IPS-NIHi7 (cell line): ENCODE measurements around the gene ARRB2.

Experiments used
- DNase-seq: peaks from one replicate; pipeline ENCODE4 v3.0.0; 2012; ENCODE audit warnings: mixed read lengths; ENCODE audit errors: extremely low spot score

ARRB2 gene

GRCh38 chr17:4753392-4753791, 43.0 kb downstream of the ARRB2 start:
- no peak for DNase-seq

GRCh38 chr17:4759776-4760236, 49.4 kb downstream of the ARRB2 start:
- no peak for DNase-seq

GRCh38 chr17:4764595-4764994, 54.2 kb downstream of the ARRB2 start:
- DNase-seq = no peak

- no peak for DNase-seq
Observed at GRCh38 chr17:4766201-4766600, 55.8 kb downstream of the ARRB2 start.

- no peak for DNase-seq
Observed at GRCh38 chr17:4766723-4767122, 56.3 kb downstream of the ARRB2 start.

- DNase-seq = no peak
Observed at GRCh38 chr17:4768298-4768697, 57.9 kb downstream of the ARRB2 start.

- DNase-seq = no peak
Observed at GRCh38 chr17:4769628-4770027, 59.2 kb downstream of the ARRB2 start.
